Parathyroid adenoma (tissue), 2 donors: ENCODE results near the gene SIAH3.

Experiments
- H2AFZ ChIP-seq: fragments of 300-600 bp; sonication (generic); one replicate; pipeline ENCODE4 v1.7.0; 2017; ENCODE audit warnings: antibody characterized with exemption, mild to moderate bottlenecking
- H3K27ac ChIP-seq: fragments of 300-600 bp; sonication (generic); one replicate; pipeline ENCODE4 v1.7.0; 2017
- H3K27me3 ChIP-seq: fragments of 300-600 bp; sonication (generic); one replicate; pipeline ENCODE4 v1.7.0; 2017; ENCODE audit warnings: low read length; ENCODE audit not compliant: control insufficient read depth, insufficient read depth
- H3K36me3 ChIP-seq: fragments of 300-600 bp; sonication (generic); one replicate; pipeline ENCODE4 v1.7.0; 2017; ENCODE audit warnings: low read length; ENCODE audit not compliant: control insufficient read depth, insufficient read depth
- H3K4me1 ChIP-seq: fragments of 300-600 bp; sonication (generic); one replicate; pipeline ENCODE4 v1.7.0; 2017; ENCODE audit warnings: control low read depth
- H3K4me2 ChIP-seq: fragments of 300-600 bp; sonication (generic); one replicate; pipeline ENCODE4 v1.7.0; 2017; ENCODE audit warnings: low read length
- H3K4me3 ChIP-seq: fragments of 300-600 bp; sonication (generic); one replicate; pipeline ENCODE4 v1.7.0; 2017; ENCODE audit warnings: low read depth, low read length
- H3K79me2 ChIP-seq: fragments of 300-600 bp; sonication (generic); one replicate; pipeline ENCODE4 v1.7.0; 2017; ENCODE audit warnings: control low read depth
- H3K9ac ChIP-seq: fragments of 300-600 bp; sonication (generic); one replicate; pipeline ENCODE4 v1.7.0; 2017; ENCODE audit warnings: mild to moderate bottlenecking
- H3K9me3 ChIP-seq: fragments of 300-600 bp; sonication (generic); one replicate; pipeline ENCODE4 v1.7.0; 2017; ENCODE audit warnings: low read length; ENCODE audit not compliant: control insufficient read depth
- TF ChIP-seq, protein P1 (sequence below): fragments of 300-600 bp; sonication (generic); IDR thresholded peaks from one replicate; pipeline ENCODE4 v1.7.0; 2017; ENCODE audit warnings: antibody characterized with exemption, mild to moderate bottlenecking
- donor health status: primary hyperparathyroidism.

Gene SIAH3, protein sequence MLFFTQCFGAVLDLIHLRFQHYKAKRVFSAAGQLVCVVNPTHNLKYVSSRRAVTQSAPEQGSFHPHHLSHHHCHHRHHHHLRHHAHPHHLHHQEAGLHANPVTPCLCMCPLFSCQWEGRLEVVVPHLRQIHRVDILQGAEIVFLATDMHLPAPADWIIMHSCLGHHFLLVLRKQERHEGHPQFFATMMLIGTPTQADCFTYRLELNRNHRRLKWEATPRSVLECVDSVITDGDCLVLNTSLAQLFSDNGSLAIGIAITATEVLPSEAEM

DNA sequence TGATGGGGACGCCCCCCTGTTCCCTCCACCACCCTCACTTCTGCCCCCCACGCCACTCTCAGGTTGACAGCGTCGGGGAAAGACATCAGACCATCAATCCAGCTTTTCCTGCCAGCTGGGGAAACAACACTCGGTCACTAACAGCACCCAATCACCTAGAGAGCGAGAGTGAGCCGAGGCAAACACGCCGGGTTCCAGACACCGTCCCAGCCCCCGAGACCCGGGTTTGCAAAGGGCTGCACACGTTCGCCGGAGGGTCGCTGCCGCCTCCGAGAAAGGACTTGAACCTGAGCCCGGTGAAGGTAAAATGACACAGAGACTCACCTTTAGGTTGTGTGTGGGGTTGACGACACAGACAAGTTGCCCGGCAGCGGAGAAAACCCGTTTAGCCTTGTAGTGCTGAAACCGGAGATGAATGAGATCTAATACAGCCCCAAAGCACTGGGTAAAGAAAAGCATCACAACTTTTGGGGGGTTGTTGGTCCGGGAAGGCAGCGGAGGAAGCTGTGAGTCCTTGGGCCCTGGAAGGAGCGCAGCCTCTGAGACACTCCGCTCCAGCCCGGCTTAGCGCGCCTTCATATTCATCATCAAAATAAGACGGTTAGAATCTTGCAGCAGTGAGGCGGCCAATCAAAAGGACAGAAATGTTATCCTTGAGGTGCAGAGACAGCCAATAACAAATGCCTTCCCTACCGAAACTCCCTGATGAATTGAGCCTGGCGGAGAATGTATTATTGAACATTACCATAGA is at the start of gene SIAH3:
SIAH3 (minus strand) TSS at position 583 of the 751 bp plus-strand sequence; CDS start at position 459, 124 bp downstream.
- TF ChIP-seq, protein P1, sequence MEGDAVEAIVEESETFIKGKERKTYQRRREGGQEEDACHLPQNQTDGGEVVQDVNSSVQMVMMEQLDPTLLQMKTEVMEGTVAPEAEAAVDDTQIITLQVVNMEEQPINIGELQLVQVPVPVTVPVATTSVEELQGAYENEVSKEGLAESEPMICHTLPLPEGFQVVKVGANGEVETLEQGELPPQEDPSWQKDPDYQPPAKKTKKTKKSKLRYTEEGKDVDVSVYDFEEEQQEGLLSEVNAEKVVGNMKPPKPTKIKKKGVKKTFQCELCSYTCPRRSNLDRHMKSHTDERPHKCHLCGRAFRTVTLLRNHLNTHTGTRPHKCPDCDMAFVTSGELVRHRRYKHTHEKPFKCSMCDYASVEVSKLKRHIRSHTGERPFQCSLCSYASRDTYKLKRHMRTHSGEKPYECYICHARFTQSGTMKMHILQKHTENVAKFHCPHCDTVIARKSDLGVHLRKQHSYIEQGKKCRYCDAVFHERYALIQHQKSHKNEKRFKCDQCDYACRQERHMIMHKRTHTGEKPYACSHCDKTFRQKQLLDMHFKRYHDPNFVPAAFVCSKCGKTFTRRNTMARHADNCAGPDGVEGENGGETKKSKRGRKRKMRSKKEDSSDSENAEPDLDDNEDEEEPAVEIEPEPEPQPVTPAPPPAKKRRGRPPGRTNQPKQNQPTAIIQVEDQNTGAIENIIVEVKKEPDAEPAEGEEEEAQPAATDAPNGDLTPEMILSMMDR, result no peak

DNA sequence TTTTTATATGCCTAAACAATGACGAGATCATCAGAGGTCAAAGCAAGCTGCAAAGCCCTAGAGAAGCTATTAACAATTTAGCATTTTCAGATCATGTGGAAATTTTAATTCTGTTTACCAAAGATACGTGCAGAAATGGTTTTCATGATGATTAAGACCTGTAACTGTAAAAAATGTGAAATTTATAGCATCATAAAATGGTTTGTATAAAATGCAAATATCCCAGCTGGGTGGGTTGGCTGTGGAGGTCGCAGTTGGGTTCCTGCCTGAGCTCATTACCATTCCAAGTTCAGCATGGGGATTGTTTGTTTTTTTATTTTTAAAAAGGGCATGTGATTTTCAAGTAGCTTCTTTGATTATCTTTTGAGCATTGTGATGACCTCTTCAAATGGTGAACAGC is 47.9 kb upstream of the SIAH3 start:
- H2AFZ ChIP-seq, result no peak overlapping the region
- H3K27me3 ChIP-seq, result no peaks in the 10 kb centered on the region
- no peaks in the 10 kb centered on the region for H3K4me1 ChIP-seq
- H3K79me2 ChIP-seq, result no peaks in the 10 kb centered on the region
- H3K9me3 ChIP-seq, result no peaks in the 10 kb centered on the region
- H3K27ac ChIP-seq, result no peak overlapping the region
- H3K36me3 ChIP-seq, result no peaks in the 10 kb centered on the region
- TF ChIP-seq, protein P1, result no peak
- H3K4me3 ChIP-seq, result no peak overlapping the region
- H3K9ac ChIP-seq, result no peak overlapping the region
- H3K4me2 ChIP-seq, result no peak overlapping the region

More for the DNA sequence above, at the start of gene SIAH3:
- H3K4me3 ChIP-seq, result peak within 1 kb of the TSS; percentile 32
- H3K4me1 ChIP-seq, result no peaks in the 10 kb centered on the region
- no peak within 1 kb of the TSS for H3K27ac ChIP-seq
- no peaks in the 10 kb centered on the region for H3K36me3 ChIP-seq
- H2AFZ ChIP-seq, result peak within 1 kb of the TSS; percentile 53
- no peaks in the 10 kb centered on the region for H3K79me2 ChIP-seq
- H3K9ac ChIP-seq, result no peak within 1 kb of the TSS
- peak within 1 kb of the TSS; percentile 90 for H3K4me2 ChIP-seq
- H3K27me3 ChIP-seq, result no peaks in the 10 kb centered on the region
- H3K9me3 ChIP-seq, result no peaks in the 10 kb centered on the region

DNA sequence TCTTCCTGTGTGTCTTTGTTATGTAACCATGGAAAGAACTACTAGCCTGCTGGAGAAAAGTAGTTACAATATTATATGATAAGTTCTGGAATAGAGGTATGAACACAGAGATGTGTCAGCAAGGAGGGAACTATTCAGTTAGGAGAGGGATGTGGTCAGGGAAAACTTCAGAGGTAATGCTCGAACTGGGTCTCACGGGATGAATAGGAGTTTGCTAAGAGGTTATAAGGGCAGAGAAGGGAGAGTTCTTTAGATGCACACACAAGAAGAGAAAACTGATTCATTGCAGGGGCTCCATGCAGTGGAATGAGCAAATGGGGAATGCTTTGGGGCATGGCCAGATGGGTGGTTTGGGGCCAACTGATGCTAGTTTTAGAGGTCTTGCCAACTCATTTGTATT is 46.0 kb upstream of the SIAH3 start:
- no peak overlapping the region for H2AFZ ChIP-seq
- no peaks in the 10 kb centered on the region for H3K79me2 ChIP-seq
- H3K27ac ChIP-seq, result no peak overlapping the region
- H3K9ac ChIP-seq, result no peak overlapping the region
- H3K4me1 ChIP-seq, result no peaks in the 10 kb centered on the region
- no peaks in the 10 kb centered on the region for H3K27me3 ChIP-seq
- TF ChIP-seq, protein P1, result no peak
- H3K36me3 ChIP-seq, result no peaks in the 10 kb centered on the region
- H3K4me2 ChIP-seq, result no peak overlapping the region
- H3K4me3 ChIP-seq, result no peak overlapping the region
- H3K9me3 ChIP-seq, result no peaks in the 10 kb centered on the region

DNA sequence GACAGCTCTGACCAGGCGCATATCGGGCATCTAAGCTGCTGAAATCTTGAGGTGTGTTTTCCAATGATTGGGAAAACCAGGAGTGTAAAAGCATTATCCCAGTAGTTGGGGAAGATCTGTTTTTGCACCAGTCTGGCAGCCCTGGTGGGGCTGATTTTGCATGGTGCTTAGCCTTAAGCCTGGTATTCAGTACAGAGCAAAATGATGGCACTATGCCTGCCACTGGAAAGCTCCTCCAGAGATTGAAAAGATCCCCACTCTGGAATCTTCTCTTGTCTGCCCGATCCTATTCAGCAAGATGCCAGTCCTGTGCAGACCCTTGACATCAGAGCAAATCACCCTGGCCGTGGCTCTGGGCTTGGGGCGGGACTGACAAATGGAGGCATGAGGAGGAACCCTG is 44.7 kb upstream of the SIAH3 start:
- Histone ChIP-seq H3K27ac (no peak overlapping the region), H2AFZ (no peak overlapping the region), H3K4me2 (no peak overlapping the region), H3K4me3 (no peak overlapping the region), H3K4me1 (no peaks in the 10 kb centered on the region), H3K9me3 (no peaks in the 10 kb centered on the region), H3K9ac (no peak overlapping the region), H3K36me3 (no peaks in the 10 kb centered on the region), H3K27me3 (no peaks in the 10 kb centered on the region), H3K79me2 (no peaks in the 10 kb centered on the region)
- TF ChIP-seq, protein P1, result no peak
